GM19372 (cell line): ENCODE measurements around the gene FOXJ1.

Source experiments
- ATAC-seq: cut with Tn5 transposase; IDR thresholded peaks from one replicate; pipeline ENCODE4 v1.9.1; 2021; ENCODE audit warnings: mild to moderate bottlenecking, low read depth, moderate library complexity; ENCODE audit not compliant: unreplicated experiment

FOXJ1 gene

GRCh38 chr17:76130473-76130872, 10.6 kb downstream of the FOXJ1 start:
- ATAC-seq = no peak

GRCh38 chr17:76125922-76126321, 15.1 kb downstream of the FOXJ1 start:
- no peak for ATAC-seq

- no peak for ATAC-seq
Observed at GRCh38 chr17:76125391-76125675, 15.7 kb downstream of the FOXJ1 start.

- no peak for ATAC-seq
Observed at GRCh38 chr17:76124582-76125390, 16.3 kb downstream of the FOXJ1 start.

- ATAC-seq = no peak
Observed at GRCh38 chr17:76123749-76124581, 17.1 kb downstream of the FOXJ1 start.

GRCh38 chr17:76123191-76123499, 17.9 kb downstream of the FOXJ1 start:
- ATAC-seq = no peak

- no peak for ATAC-seq
Observed at GRCh38 chr17:76122431-76123190, 18.4 kb downstream of the FOXJ1 start.

- ATAC-seq = no peak
Observed at GRCh38 chr17:76121932-76122430, 19.1 kb downstream of the FOXJ1 start.

- ATAC-seq = no peak
Observed at GRCh38 chr17:76120658-76121008, 20.4 kb downstream of the FOXJ1 start.

- ATAC-seq = no peak
Observed at GRCh38 chr17:76119409-76120371, 21.4 kb downstream of the FOXJ1 start.

- no peak for ATAC-seq
Observed at GRCh38 chr17:76115138-76115754, 25.8 kb downstream of the FOXJ1 start.

GRCh38 chr17:76111956-76112355, 29.1 kb downstream of the FOXJ1 start:
- no peak for ATAC-seq

- ATAC-seq = no peak
Observed at GRCh38 chr17:76107509-76107908, 33.5 kb downstream of the FOXJ1 start.

- no peak for ATAC-seq
Observed at GRCh38 chr17:76106703-76107102, 34.3 kb downstream of the FOXJ1 start.

GRCh38 chr17:76104896-76105231, 36.2 kb downstream of the FOXJ1 start:
- ATAC-seq = no peak

GRCh38 chr17:76104140-76104895, 36.7 kb downstream of the FOXJ1 start:
- ATAC-seq = no peak

- ATAC-seq = peak; percentile 85
Observed at GRCh38 chr17:76103274-76104139, 37.5 kb downstream of the FOXJ1 start, which contains the start of gene EXOC7. EXOC7 (minus strand) TSS chr17:76103787; CDS start chr17:76103692, 95 bp downstream.

GRCh38 chr17:76102944-76103273, 38.1 kb downstream of the FOXJ1 start:
- ATAC-seq = no peak
